Measurements from ENCODE around the gene VWDE. TPM values are rescaled to one million over a fixed set of nuclear protein-coding genes. Genes with fewer than 3 reads are reported as not detected.

The VWDE gene
- total RNA-seq, 1 experiment from 2014 or later: 0.70 TPM

GRCh38 chr7:12425311-12425710 is 21.6 kb upstream of the VWDE start:
- no peaks in the 10 kb centered on the region for H3K9me3 ChIP-seq
- Mint-ChIP-seq H3K4me3 (ENCODE audit: unreplicated experiment) (no peak overlapping the region), H3K27ac (ENCODE audit: unreplicated experiment) (no peak overlapping the region), H3K9me3 (ENCODE audit: unreplicated experiment) (no peaks in the 10 kb centered on the region), H3K36me3 (ENCODE audit: insufficient read depth, unreplicated experiment) (no peaks in the 10 kb centered on the region), H3K4me1 (ENCODE audit: low read depth, unreplicated experiment) (no peaks in the 10 kb centered on the region), H3K27me3 (ENCODE audit: insufficient read depth, unreplicated experiment) (peaks cover 4% of the 10 kb centered on the region)
- H3K27me3 ChIP-seq (replicated peaks; ENCODE audit: control insufficient read depth, insufficient read depth, low read length): no peaks in the 10 kb centered on the region
- no TSS peak for BruUV-seq (replicated peaks)
- CTCF ChIA-PET: no interaction called here
- no peak overlapping the region for H3K4me3 ChIP-seq (ENCODE audit: low read depth, low read length)
- TF ChIP-seq, protein P1, sequence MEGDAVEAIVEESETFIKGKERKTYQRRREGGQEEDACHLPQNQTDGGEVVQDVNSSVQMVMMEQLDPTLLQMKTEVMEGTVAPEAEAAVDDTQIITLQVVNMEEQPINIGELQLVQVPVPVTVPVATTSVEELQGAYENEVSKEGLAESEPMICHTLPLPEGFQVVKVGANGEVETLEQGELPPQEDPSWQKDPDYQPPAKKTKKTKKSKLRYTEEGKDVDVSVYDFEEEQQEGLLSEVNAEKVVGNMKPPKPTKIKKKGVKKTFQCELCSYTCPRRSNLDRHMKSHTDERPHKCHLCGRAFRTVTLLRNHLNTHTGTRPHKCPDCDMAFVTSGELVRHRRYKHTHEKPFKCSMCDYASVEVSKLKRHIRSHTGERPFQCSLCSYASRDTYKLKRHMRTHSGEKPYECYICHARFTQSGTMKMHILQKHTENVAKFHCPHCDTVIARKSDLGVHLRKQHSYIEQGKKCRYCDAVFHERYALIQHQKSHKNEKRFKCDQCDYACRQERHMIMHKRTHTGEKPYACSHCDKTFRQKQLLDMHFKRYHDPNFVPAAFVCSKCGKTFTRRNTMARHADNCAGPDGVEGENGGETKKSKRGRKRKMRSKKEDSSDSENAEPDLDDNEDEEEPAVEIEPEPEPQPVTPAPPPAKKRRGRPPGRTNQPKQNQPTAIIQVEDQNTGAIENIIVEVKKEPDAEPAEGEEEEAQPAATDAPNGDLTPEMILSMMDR (IDR thresholded peaks at IDR 0.05; ENCODE audit: insufficient read depth in 1 of 2, low read depth in 1 of 2, low read length in 1 of 2, severe bottlenecking in 1 of 2, unreplicated experiment in 1 of 2): no peak
- no peaks in the 10 kb centered on the region for H3K4me1 ChIP-seq
- DNase-seq: no peak
- no peaks in the 10 kb centered on the region for H3K36me3 ChIP-seq (ENCODE audit: control insufficient read depth, insufficient read depth, low read length)
- POLR2A ChIA-PET: no interaction called here
- intact Hi-C loops (cut with micrococcal nuclease; ENCODE audit: unreplicated experiment): no loop called here

- no peak overlapping the region for H3K4me3 ChIP-seq (ENCODE audit: low read depth, low read length)
- H3K4me1 ChIP-seq: no peaks in the 10 kb centered on the region
- H3K9me3 ChIP-seq: no peaks in the 10 kb centered on the region
- no peaks in the 10 kb centered on the region for H3K36me3 ChIP-seq (ENCODE audit: control insufficient read depth, insufficient read depth, low read length)
- Mint-ChIP-seq H3K4me3 (ENCODE audit: unreplicated experiment) (no peak overlapping the region), H3K27me3 (ENCODE audit: insufficient read depth, unreplicated experiment) (peaks cover 2% of the 10 kb centered on the region), H3K36me3 (ENCODE audit: insufficient read depth, unreplicated experiment) (no peaks in the 10 kb centered on the region), H3K4me1 (ENCODE audit: low read depth, unreplicated experiment) (no peaks in the 10 kb centered on the region), H3K9me3 (ENCODE audit: unreplicated experiment) (no peaks in the 10 kb centered on the region), H3K27ac (ENCODE audit: unreplicated experiment) (no peak overlapping the region)
- no peaks in the 10 kb centered on the region for H3K27me3 ChIP-seq (replicated peaks; ENCODE audit: control insufficient read depth, insufficient read depth, low read length)
- TF ChIP-seq, protein P1 (IDR thresholded peaks at IDR 0.05; ENCODE audit: insufficient read depth in 1 of 2, low read depth in 1 of 2, low read length in 1 of 2, severe bottlenecking in 1 of 2, unreplicated experiment in 1 of 2): no peak
- no TSS peak for BruUV-seq (replicated peaks)
- ChIA-PET CTCF (no interaction called here), POLR2A (no interaction called here)
- DNase-seq: no peak
- intact Hi-C loops (cut with micrococcal nuclease; ENCODE audit: unreplicated experiment): no loop called here
These were observed 20.5 kb upstream of the VWDE start for GRCh38 chr7:12423997-12424745.

- no peaks in the 10 kb centered on the region for H3K36me3 ChIP-seq (ENCODE audit: control insufficient read depth, insufficient read depth, low read length)
- DNase-seq: no peak
- Mint-ChIP-seq H3K4me3 (ENCODE audit: unreplicated experiment) (no peak overlapping the region), H3K27me3 (ENCODE audit: insufficient read depth, unreplicated experiment) (no peaks in the 10 kb centered on the region), H3K4me1 (ENCODE audit: low read depth, unreplicated experiment) (no peaks in the 10 kb centered on the region), H3K27ac (ENCODE audit: unreplicated experiment) (no peak overlapping the region), H3K9me3 (ENCODE audit: unreplicated experiment) (no peaks in the 10 kb centered on the region), H3K36me3 (ENCODE audit: insufficient read depth, unreplicated experiment) (no peaks in the 10 kb centered on the region)
- POLR2A ChIA-PET: no interaction called here
- intact Hi-C loops (cut with micrococcal nuclease; ENCODE audit: unreplicated experiment): no loop called here
- no TSS peak for BruUV-seq (replicated peaks)
- no peaks in the 10 kb centered on the region for H3K9me3 ChIP-seq
- CTCF ChIA-PET: interaction anchor here (0.9 kb wide), 1 partner anchor 11 kb away, joined by 3 read pairs; no protein-coding TSS in a partner anchor
- no peak overlapping the region for H3K4me3 ChIP-seq (ENCODE audit: low read depth, low read length)
- TF ChIP-seq, protein P1 (IDR thresholded peaks at IDR 0.05; ENCODE audit: insufficient read depth in 1 of 2, low read depth in 1 of 2, low read length in 1 of 2, severe bottlenecking in 1 of 2, unreplicated experiment in 1 of 2): no peak
- no peaks in the 10 kb centered on the region for H3K27me3 ChIP-seq (replicated peaks; ENCODE audit: control insufficient read depth, insufficient read depth, low read length)
- no peaks in the 10 kb centered on the region for H3K4me1 ChIP-seq
These were observed 19.8 kb upstream of the VWDE start for GRCh38 chr7:12423355-12423996.

Measured in Caco-2 (cell line).